ENCODE measurements around the gene MORN4.

MORN4 gene

GRCh38 chr10:97572214-97572989 lies 60.9 kb downstream of the MORN4 start, which contains the start of gene ANKRD2:
Gene ANKRD2, plus strand, starts transcription at chr10:97572779. Its CDS starts 10 bp downstream, at chr10:97572789.
- DNase-seq: no peak

- no peak for DNase-seq
Measured at GRCh38 chr10:97571622-97572021, 61.7 kb downstream of the MORN4 start.

GRCh38 chr10:97570789-97571471 lies 62.4 kb downstream of the MORN4 start:
- no peak for DNase-seq

GRCh38 chr10:97570146-97570788 lies 63.0 kb downstream of the MORN4 start:
- no peak for DNase-seq

- DNase-seq: no peak
Measured at GRCh38 chr10:97567891-97568290, 65.4 kb downstream of the MORN4 start.

- DNase-seq: no peak
Measured at GRCh38 chr10:97566336-97566996, 66.8 kb downstream of the MORN4 start.

GRCh38 chr10:97564776-97565175 lies 68.5 kb downstream of the MORN4 start:
- no peak for DNase-seq
